Right lobe of liver (tissue), 6 donors: ENCODE results near the gene TRNAU1AP. TPM values are rescaled to one million over a fixed set of nuclear protein-coding genes. Genes with fewer than 3 reads are reported as not detected.
"Not testable (repeated sequence)": the region's sequence is repeated elsewhere in the genome, so short reads cannot be mapped to it uniquely, and the experiment has no call there.

Experiments
- ATAC-seq, 4 donors: fragments of 200-7000 bp; cut with Tn5 transposase; one replicate each; pipeline ENCODE4 v1.9.1; 2020; ENCODE audit warnings: mild to moderate bottlenecking in 4 of 4, moderate library complexity in 4 of 4
- DNase-seq, 3 donors: peaks; one replicate each; pipeline ENCODE4 v3.0.0-alpha.2; 2020
- H3K27ac ChIP-seq, 3 donors: fragments of 200-600 bp; one replicate each; pipeline ENCODE4 v1.8.0; 2022
- H3K27me3 ChIP-seq, 2 donors: fragments of 200-600 bp; one replicate each; pipeline ENCODE4 v1.8.0; 2022
- H3K36me3 ChIP-seq, 4 donors: fragments of 200-600 bp; sonication (generic) in 1 of 4; one replicate each; pipeline versions ENCODE4 v1.5.1 to v1.8.0; 2017 to 2022; ENCODE audit warnings: control low read depth in 1 of 4
- H3K4me1 ChIP-seq, 4 donors: fragments of 200-600 bp; sonication (generic) in 1 of 4; one replicate each; pipeline versions ENCODE4 v1.5.1 to v1.8.0; 2017 to 2022; ENCODE audit warnings: control low read depth in 1 of 4
- H3K4me3 ChIP-seq, 3 donors: fragments of 200-600 bp; one replicate each; pipeline ENCODE4 v1.8.0; 2022
- H3K9me3 ChIP-seq, 4 donors: fragments of 200-600 bp; sonication (generic) in 1 of 4; one replicate each; pipeline versions ENCODE4 v1.5.1 to v1.8.0; 2017 to 2022; ENCODE audit warnings: control low read depth in 1 of 4
- POLR2A ChIP-seq: fragments of 450-650 bp; IDR thresholded peaks from one replicate; pipeline ENCODE4 v1.6.1; 2017; ENCODE audit warnings: antibody characterized with exemption, mild to moderate bottlenecking
- WGBS: methylation state at CpG from one replicate; pipeline ENCODE4 v1.1.6; 2018; ENCODE audit warnings: low coverage, low lambda C conversion rate; ENCODE audit not compliant: insufficient coverage; ENCODE audit errors: missing lambda C conversion rate; 5-methylcytosine and 5-hydroxymethylcytosine counted together
- intact Hi-C, 2 donors: fragments of 100-400 bp; cut with DNase I; formaldehyde crosslinking; loops; one replicate each; pipeline versions ENCODE4 v1.11.2 to v1.14.1; 2022
- total RNA-seq, 6 experiments: library from RNA; depleted of rRNA in 2 of 6; stranded (reverse); fragments of >200 nt in 2 of 6; fragmentation: NEBNext Ultra II Directional in 3 of 6; extraction: Animal tissue kit (Norgen Biotek cat#: 25700) in 3 of 6; gene quantifications; one replicate each; pipeline versions ENCODE4 v1.1.0 to v1.2.4, GENCODE V29; 2016 to 2023
- TF ChIP-seq, protein P1 (sequence below), 4 donors: fragments of 200-600 bp in 3 of 4; fragments of 450-650 bp in 1 of 4; IDR thresholded peaks; one replicate each; pipeline versions ENCODE4 v1.5.1 to v1.8.0; 2016 to 2022; ENCODE audit warnings: antibody characterized with exemption in 4 of 4, mild to moderate bottlenecking in 2 of 4
- donor health status: DM: no; HTN: yes; CAD: no.
- donor health status: DM: no; HTN: no; CAD: no.
- donor health status: DM: no; HTN: no; CAD: no.
- donor health status: DM: no; HTN: yes; CAD: no.
- donor health status: DM: no; HTN: yes; CAD: no.

TRNAU1AP gene
- total RNA-seq, 6 experiments from 2014 or later = 5.2 to 14.8 (median 7.3) TPM

DNA sequence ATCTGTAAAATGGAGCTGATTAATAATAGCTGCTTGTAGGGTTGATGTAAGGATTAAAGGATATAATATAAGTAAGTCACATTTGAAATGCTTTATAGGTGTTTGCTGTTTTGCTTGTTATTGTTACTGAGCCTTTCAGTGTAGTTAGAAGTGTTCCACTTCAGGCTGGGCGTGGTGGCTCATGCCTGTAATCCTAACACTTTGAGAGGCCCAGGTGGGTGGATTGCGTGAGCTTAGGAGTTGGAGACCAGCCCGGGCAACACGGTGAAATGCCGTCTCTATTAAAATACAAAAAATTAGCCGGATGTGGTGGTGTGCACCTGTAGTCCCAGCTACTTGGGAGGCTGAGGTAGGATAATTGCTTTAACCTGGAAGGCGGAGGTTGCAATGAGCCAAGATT lies 12.2 kb downstream of the TRNAU1AP start:
- no peaks in the 10 kb centered on the region for H3K9me3 ChIP-seq
- ATAC-seq (no peak), DNase-seq (no peak)
- intact Hi-C loops = no loop called here
- H3K27me3 ChIP-seq = no peaks in the 10 kb centered on the region
- TF ChIP-seq, protein P1, sequence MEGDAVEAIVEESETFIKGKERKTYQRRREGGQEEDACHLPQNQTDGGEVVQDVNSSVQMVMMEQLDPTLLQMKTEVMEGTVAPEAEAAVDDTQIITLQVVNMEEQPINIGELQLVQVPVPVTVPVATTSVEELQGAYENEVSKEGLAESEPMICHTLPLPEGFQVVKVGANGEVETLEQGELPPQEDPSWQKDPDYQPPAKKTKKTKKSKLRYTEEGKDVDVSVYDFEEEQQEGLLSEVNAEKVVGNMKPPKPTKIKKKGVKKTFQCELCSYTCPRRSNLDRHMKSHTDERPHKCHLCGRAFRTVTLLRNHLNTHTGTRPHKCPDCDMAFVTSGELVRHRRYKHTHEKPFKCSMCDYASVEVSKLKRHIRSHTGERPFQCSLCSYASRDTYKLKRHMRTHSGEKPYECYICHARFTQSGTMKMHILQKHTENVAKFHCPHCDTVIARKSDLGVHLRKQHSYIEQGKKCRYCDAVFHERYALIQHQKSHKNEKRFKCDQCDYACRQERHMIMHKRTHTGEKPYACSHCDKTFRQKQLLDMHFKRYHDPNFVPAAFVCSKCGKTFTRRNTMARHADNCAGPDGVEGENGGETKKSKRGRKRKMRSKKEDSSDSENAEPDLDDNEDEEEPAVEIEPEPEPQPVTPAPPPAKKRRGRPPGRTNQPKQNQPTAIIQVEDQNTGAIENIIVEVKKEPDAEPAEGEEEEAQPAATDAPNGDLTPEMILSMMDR (IDR thresholded peaks at IDR 0.05) = no peak
- no peak for TF ChIP-seq POLR2A
- no peaks in the 10 kb centered on the region for H3K4me1 ChIP-seq
- H3K4me3 ChIP-seq = no peak overlapping the region
- peaks cover 0 to 71% (median 18%) of the 10 kb centered on the region in 4 donors for H3K36me3 ChIP-seq
- H3K27ac ChIP-seq = no peak overlapping the region
- WGBS = 100% methylated on average over 4 of the region's 7 CpGs

GRCh38 chr1:28565726-28566125 lies 12.8 kb downstream of the TRNAU1AP start:
- DNase-seq (no peak), ATAC-seq (no peak)
- no peak for TF ChIP-seq POLR2A
- TF ChIP-seq, protein P1 (IDR thresholded peaks at IDR 0.05) = no peak
- no peak overlapping the region for H3K4me3 ChIP-seq
- no peaks in the 10 kb centered on the region for H3K27me3 ChIP-seq
- H3K9me3 ChIP-seq = no peaks in the 10 kb centered on the region
- H3K27ac ChIP-seq = no peak overlapping the region
- H3K36me3 ChIP-seq = peaks cover 0 to 64% (median 18%) of the 10 kb centered on the region in 4 donors
- intact Hi-C loops = no loop called here
- no peaks in the 10 kb centered on the region for H3K4me1 ChIP-seq
- no CpG with 5 or more reads among the region's 6 CpGs for WGBS

DNA sequence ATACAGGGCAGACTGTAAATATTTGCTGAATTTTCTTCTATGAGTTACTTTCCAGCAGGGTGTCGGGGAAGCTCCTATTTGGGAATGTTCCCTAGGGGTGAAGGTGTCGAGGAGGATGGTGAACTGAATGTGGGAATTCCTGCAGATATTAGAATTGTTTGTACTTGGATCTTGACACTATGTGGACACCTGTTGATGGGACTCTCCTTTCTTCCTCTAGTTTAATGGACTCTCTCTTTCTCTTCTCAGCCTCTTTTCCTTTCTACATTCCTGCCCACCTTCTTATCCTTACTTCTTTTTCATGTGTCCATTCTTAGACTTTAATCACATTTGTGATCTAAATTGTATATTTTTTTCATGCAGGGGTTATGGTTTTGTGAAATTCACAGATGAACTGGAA lies 14.0 kb downstream of the TRNAU1AP start:
- Histone ChIP-seq H3K4me1 (no peaks in the 10 kb centered on the region), H3K4me3 (no peak overlapping the region), H3K36me3 (peaks cover 0 to 59% (median 17%) of the 10 kb centered on the region in 4 donors), H3K9me3 (no peaks in the 10 kb centered on the region), H3K27me3 (no peaks in the 10 kb centered on the region), H3K27ac (no peak overlapping the region)
- DNase-seq = no peak
- intact Hi-C loops = no loop called here
- ATAC-seq = no peak
- WGBS = no CpG with 5 or more reads among the region's 2 CpGs
- no peak for TF ChIP-seq POLR2A
- TF ChIP-seq, protein P1 (IDR thresholded peaks at IDR 0.05) = no peak

DNA sequence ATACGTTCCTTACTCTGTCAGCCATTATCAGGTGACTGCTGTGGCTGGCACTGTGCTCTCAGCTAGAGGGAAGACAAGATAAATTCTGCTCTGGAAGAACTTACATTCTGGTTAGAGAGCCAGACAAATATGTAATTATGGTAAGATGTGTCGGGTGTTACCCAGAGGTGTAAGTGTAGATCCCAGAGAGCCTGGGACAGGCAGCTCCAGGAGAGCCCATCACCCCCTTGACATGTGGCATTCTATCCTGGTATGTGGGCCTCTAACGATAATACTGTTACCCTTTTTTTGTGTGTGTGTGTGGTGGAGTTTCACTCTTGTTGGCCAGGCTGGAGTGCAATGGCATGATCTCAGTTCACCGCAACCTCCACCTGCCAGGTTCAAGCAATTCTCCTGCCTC lies 19.0 kb downstream of the TRNAU1AP start:
- TF ChIP-seq POLR2A = no peak
- TF ChIP-seq, protein P1 (IDR thresholded peaks at IDR 0.05) = no peak
- peaks cover 0 to 39% (median 12%) of the 10 kb centered on the region in 4 donors for H3K36me3 ChIP-seq
- no peaks in the 10 kb centered on the region for H3K4me1 ChIP-seq
- H3K4me3 ChIP-seq = no peak overlapping the region
- intact Hi-C loops = no loop called here
- DNase-seq (no peak), ATAC-seq (no peak)
- 80% methylated on average over 2 of the region's 4 CpGs for WGBS
- H3K9me3 ChIP-seq = no peaks in the 10 kb centered on the region
- H3K27me3 ChIP-seq = no peaks in the 10 kb centered on the region
- H3K27ac ChIP-seq = no peak overlapping the region

DNA sequence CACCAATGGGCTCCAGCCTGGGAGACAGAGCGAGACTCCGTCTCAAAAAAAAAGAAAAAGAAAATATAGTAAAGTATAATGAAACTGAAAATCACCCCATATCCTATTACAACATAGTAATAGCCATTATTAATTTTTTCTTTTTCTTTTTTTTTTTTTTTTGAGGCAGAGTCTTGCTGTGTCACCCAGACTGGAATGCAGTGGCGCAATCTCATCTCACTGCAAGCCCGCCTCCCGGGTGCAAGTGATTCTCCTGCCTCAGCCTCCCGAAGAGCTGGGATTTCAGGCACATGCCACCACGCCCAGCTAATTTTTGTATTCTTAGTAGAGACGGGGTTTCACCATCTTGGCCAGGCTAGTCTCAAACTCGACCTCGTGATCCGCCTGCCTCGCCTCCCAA lies 20.0 kb downstream of the TRNAU1AP start:
- WGBS = 88% methylated on average over 12 of the region's 12 CpGs
- DNase-seq, intact Hi-C loops: not testable (repeated sequence)

More for the DNA sequence above, 20.0 kb downstream of the TRNAU1AP start:
- not testable (repeated sequence) for ATAC-seq, H3K27ac ChIP-seq, H3K4me1 ChIP-seq, H3K9me3 ChIP-seq, H3K27me3 ChIP-seq, H3K4me3 ChIP-seq
- H3K36me3 ChIP-seq = peaks cover 0 to 39% (median 14%) of the 10 kb centered on the region in 4 donors
